Activated naive CD4-positive, alpha-beta T cell treated with anti-CD3 and anti-CD28 coated beads, Interleukin-2, amount 10 ng/mL, durations not matched to agents 7 days and 5 days (primary cell): ENCODE data around the gene HOXB1.
"Not testable (repeated sequence)": the region's sequence is repeated elsewhere in the genome, so short reads cannot be mapped to it uniquely, and the experiment has no call there.

Experiments
- CTCF ChIA-PET: fragments of 350-600 bp; sonication (Branson Sonifier 250); formaldehyde crosslinking; loops from one replicate; lab custom pipeline; 2021; ENCODE audit warnings: antibody characterized with exemption; lab: Charles Lee
- DNase-seq: peaks from one replicate; pipeline ENCODE4 v3.0.0-alpha.2; 2020
- H3K27ac Mint-ChIP-seq: one replicate; pipeline ENCODE4 v1.8.0; 2021; ENCODE audit warnings: mild to moderate bottlenecking, moderate library complexity, mixed read lengths
- H3K27me3 Mint-ChIP-seq: one replicate; pipeline ENCODE4 v1.8.0; 2021; ENCODE audit warnings: mild to moderate bottlenecking, mixed read lengths
- H3K36me3 Mint-ChIP-seq: one replicate; pipeline ENCODE4 v1.8.0; 2021; ENCODE audit warnings: mixed read lengths
- H3K4me1 Mint-ChIP-seq: one replicate; pipeline ENCODE4 v1.8.0; 2021; ENCODE audit warnings: mixed read lengths
- H3K4me3 Mint-ChIP-seq: one replicate; pipeline ENCODE4 v1.8.0; 2021; ENCODE audit warnings: mild to moderate bottlenecking, moderate library complexity, mixed read lengths
- H3K9me3 Mint-ChIP-seq: one replicate; pipeline ENCODE4 v1.8.0; 2021; ENCODE audit warnings: mixed read lengths

The HOXB1 gene

DNA sequence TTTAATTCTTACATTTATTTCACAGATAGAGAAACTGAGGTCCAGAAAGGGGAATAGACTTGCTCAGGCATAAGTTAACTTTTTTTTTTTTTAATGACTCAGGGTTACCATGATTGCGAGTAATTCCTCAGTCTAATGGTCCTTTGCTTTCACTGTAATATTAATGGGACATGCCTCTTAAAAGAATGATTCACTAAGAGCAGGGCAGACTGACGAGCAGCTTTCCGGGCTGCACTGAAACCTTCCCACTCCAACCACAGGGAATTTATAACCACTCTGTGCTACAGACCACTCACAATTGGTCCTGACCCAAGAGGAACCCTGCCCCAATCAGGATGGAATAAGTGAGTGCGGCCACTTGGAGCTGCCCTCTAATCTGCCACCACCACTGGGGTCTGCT lies 8.4 kb upstream of the HOXB1 start:
- H3K4me3 Mint-ChIP-seq, result no peak overlapping the region
- no peak overlapping the region for H3K27ac Mint-ChIP-seq
- peaks cover 24% of the 10 kb centered on the region for H3K36me3 Mint-ChIP-seq
- DNase-seq, result no peak
- H3K27me3 Mint-ChIP-seq, result peaks cover 64% of the 10 kb centered on the region
- H3K4me1 Mint-ChIP-seq, result peaks cover 28% of the 10 kb centered on the region
- no peaks in the 10 kb centered on the region for H3K9me3 Mint-ChIP-seq
- CTCF ChIA-PET, result interaction anchor here (0.9 to 2.6 kb wide), 2 partner anchors 18 to 47 kb away, joined by 3 to 13 read pairs; no protein-coding TSS in a partner anchor

DNA sequence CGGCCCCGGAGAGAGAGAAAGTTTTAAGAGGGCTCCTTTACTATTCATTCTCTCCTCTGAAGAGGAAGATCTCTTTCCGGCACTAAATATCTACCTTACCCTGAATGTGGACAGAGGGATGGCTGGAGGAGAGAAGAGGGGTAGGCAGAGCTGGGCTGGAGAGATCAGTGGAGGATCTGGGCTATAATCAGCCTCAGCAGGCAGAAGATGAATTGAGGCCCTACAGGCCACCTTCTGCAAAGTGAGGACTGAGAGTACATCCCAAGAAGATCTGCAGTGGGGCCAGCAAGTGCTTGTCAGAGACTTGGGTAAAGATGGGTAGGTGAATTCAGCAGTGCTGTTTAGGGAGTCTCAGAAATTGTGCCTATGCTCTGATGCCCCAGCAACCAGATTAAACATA lies 6.5 kb upstream of the HOXB1 start:
- no peak overlapping the region for H3K4me3 Mint-ChIP-seq
- H3K27me3 Mint-ChIP-seq, result peaks cover 61% of the 10 kb centered on the region
- peaks cover 16% of the 10 kb centered on the region for H3K36me3 Mint-ChIP-seq
- CTCF ChIA-PET, result no interaction called here
- H3K4me1 Mint-ChIP-seq, result peaks cover 21% of the 10 kb centered on the region
- no peak for DNase-seq
- no peaks in the 10 kb centered on the region for H3K9me3 Mint-ChIP-seq
- H3K27ac Mint-ChIP-seq, result no peak overlapping the region

DNA sequence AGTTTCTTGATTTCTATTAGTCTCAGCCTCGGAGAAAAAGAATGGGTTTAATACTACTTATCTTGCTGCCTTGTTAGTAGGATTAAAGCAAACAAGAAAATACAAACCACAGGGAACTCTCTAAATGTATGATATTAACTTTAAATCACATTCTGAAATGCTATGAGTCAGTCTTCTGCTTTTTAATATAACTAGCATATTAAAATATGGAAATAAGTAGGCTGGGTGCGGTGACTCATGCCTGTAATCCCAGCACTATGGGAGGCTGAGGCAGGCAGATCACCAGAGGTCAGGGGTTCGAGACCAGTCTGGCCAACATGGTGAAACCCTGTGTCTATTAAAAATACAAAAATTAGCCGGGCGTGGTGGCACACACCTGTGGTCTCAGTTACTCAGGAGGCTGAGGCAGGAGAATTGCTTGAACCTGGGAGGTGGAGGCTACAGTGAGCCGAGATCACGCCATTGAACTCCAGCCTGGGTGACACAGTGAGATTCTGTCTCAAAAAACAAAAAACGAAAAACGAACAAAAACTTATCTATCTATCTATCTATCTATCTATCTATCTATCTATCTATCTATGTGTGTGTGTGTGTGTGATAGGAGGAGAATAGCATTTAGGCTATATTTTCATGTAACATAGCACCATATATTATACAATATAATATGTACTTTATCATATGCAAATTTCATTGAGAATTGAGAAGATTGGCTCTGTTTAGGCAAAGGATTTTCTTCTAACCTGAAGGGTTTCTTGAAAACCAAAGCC lies 5.2 kb upstream of the HOXB1 start:
- CTCF ChIA-PET, result interaction anchor here (1.1 kb wide), 1 partner anchor 43 kb away, joined by 3 read pairs; no protein-coding TSS in a partner anchor
- not testable (repeated sequence) for DNase-seq, H3K9me3 Mint-ChIP-seq, H3K4me1 Mint-ChIP-seq, H3K36me3 Mint-ChIP-seq, H3K4me3 Mint-ChIP-seq, H3K27ac Mint-ChIP-seq
- peaks cover 61% of the 10 kb centered on the region for H3K27me3 Mint-ChIP-seq

DNA sequence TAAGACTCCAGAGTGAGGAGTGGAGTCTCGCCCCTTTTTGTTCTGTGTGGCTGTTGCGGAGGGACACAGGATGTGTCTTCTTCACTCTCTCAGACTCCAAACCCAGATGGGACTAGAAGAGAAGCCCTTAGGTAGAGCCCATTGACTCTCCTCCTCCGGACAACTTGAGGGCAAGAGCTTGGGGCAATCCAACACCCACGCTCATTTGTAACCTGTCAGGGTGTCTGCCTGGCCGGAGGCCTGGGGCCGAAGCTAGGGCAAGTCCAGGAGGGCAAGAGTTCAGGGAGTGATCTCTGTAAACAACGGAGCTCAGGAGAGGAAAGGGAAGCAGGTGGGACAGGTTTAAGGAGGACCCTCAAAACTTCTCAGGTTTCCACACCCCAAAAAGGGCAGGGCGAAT lies 1.4 kb upstream of the HOXB1 start:
- Mint-ChIP-seq H3K4me3 (no peak overlapping the region), H3K36me3 (no peaks in the 10 kb centered on the region), H3K27me3 (peaks cover 81% of the 10 kb centered on the region), H3K9me3 (no peaks in the 10 kb centered on the region), H3K4me1 (peaks cover 3% of the 10 kb centered on the region), H3K27ac (no peak overlapping the region)
- no peak for DNase-seq
- CTCF ChIA-PET, result interaction anchor here (0.7 kb wide), 1 partner anchor 16 kb away, joined by 3 read pairs; no protein-coding TSS in a partner anchor

DNA sequence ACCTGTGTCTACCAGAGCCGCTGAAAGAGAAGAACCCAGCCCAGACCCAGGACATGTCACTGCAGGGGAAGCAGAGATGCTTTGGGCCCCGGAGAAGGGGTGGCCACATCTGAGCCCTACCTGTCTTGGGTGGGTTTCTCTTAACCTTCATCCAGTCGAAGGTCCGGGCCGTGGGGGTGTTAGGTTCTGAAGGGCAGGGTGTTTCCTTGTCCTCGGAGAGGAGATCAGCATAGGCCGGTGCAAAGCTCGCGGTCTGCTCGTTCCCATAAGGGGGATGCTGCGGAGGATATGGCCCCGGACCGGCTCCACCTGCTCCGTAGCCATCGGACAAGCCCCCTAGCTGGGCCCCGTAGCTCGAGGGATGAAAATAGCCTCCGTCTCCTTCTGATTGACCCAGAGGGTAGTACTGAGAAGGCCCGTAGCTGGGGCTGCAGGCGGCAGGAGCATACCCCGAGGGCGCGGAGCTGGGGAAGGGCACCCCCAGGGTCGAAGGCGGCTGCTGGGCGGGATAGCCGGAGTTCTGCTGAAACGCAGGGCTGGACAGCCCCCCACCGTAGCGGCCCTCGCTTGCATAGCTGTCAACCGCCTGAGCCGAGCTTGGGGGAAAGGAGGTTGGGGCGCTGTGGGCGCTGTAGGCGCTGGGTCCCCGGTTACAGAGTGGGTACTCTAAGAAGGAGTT lies 464 bp downstream of the HOXB1 start:
- Mint-ChIP-seq H3K27ac (no peak overlapping the region), H3K4me3 (no peak overlapping the region), H3K4me1 (peaks cover 3% of the 10 kb centered on the region), H3K9me3 (no peaks in the 10 kb centered on the region), H3K27me3 (peaks cover 94% of the 10 kb centered on the region), H3K36me3 (no peaks in the 10 kb centered on the region)
- DNase-seq, result no peak
- CTCF ChIA-PET, result no interaction called here

DNA sequence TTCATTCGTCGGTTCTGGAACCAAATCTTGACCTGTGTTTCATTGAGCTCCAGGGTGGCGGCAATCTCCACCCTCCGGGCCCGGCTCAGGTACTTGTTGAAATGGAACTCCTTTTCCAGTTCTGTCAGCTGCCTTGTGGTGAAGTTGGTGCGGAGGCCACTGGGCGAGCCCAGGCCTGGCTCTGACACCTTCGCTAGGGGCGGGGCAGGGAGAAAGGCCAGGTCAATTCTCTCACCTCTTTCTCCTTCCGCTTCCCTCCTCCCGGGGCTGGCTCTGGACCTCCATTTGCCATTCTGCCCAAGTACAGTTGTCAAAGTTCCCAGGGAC lies 1.2 kb downstream of the HOXB1 start:
- CTCF ChIA-PET, result no interaction called here
- Mint-ChIP-seq H3K9me3 (no peaks in the 10 kb centered on the region), H3K27ac (no peak overlapping the region), H3K36me3 (no peaks in the 10 kb centered on the region), H3K4me1 (peaks cover 3% of the 10 kb centered on the region), H3K4me3 (no peak overlapping the region), H3K27me3 (peaks cover 96% of the 10 kb centered on the region)
- no peak for DNase-seq

DNA sequence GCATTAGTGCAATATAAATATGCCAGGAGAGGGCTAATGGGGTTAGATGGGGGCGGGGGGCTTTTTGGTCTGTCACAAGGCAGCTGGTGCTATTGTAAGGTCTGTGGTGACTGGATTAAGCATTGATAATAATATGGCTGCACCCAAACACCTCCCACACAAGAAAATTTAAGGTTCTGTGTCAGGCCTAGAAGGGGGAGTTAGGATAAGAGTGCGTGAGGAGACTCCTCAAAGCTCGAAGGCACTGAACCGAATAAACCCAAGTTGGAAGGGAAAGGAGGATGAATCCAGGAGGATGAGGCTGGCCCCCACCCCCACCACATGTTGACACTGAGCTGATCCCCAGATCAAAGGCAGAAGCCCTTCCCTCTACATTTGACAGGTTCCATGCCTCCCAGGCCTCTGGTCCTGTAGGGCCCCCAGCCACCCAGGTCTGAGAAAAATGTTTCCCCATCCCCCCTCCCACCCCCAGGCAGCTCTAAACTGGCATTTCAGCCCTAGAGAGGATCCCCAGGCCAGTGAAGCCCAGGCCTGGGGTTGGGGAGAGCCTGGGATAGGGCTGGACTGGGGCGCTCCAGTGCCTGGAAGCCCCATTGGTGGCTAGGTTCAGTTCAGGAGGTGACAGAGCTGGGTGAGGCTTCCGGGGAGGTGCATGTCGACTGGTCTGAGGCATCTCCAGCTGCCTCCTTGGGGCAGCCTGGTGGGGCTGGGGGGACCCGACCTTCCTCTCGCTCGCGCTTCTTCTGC lies 1.7 kb downstream of the HOXB1 start:
- no peaks in the 10 kb centered on the region for H3K9me3 Mint-ChIP-seq
- peaks cover 3% of the 10 kb centered on the region for H3K4me1 Mint-ChIP-seq
- DNase-seq, result no peak
- no peak overlapping the region for H3K4me3 Mint-ChIP-seq
- peaks cover 96% of the 10 kb centered on the region for H3K27me3 Mint-ChIP-seq
- H3K36me3 Mint-ChIP-seq, result no peaks in the 10 kb centered on the region
- CTCF ChIA-PET, result interaction anchor here (1.0 kb wide), 1 partner anchor 38 kb away, joined by 3 read pairs; no protein-coding TSS in a partner anchor
- H3K27ac Mint-ChIP-seq, result no peak overlapping the region

DNA sequence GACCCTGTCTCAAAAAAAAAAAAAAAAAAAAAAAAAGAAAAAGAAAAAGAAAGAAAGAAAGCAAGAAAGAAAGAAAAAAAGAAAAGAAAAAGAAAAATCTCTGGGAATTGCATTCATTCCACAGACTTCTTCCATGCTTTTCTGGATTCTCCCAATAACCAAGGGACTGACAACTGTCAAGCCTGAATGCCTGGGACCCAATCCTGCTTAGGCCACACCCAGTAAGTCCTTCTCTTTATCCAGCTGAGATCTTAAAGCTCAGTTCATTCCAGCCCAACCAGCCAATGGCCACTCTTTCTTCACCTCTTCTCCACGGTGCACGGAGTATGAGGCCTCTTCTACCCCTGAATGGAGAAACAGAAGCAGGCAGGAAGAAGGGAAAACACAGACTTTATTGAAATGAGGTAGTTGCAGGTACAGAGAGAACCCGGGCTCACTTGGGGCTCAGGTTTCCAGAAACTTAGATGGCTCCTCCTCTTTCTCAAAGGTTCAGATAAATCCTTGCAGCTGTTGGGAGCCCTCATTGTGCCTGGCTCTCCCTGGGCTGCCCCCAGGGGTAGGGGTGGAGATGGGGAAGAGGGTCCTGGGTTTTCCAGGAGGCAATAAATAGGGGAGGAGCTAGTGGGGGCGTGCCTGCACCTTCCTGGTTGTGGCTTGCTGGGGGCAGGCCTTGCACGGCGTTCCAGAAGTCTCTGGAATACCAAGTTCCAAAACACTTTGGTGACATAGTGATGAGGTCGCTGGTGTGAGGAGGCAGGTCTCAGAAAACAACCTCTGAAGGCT lies 2.5 kb downstream of the HOXB1 start:
- no peaks in the 10 kb centered on the region for H3K9me3 Mint-ChIP-seq
- peaks cover 100% of the 10 kb centered on the region for H3K27me3 Mint-ChIP-seq
- no peaks in the 10 kb centered on the region for H3K36me3 Mint-ChIP-seq
- DNase-seq, result no peak
- peaks cover 3% of the 10 kb centered on the region for H3K4me1 Mint-ChIP-seq
- no peak overlapping the region for H3K4me3 Mint-ChIP-seq
- CTCF ChIA-PET, result interaction anchor here (1.0 kb wide), 1 partner anchor 37 kb away, joined by 3 read pairs; no protein-coding TSS in a partner anchor
- no peak overlapping the region for H3K27ac Mint-ChIP-seq

DNA sequence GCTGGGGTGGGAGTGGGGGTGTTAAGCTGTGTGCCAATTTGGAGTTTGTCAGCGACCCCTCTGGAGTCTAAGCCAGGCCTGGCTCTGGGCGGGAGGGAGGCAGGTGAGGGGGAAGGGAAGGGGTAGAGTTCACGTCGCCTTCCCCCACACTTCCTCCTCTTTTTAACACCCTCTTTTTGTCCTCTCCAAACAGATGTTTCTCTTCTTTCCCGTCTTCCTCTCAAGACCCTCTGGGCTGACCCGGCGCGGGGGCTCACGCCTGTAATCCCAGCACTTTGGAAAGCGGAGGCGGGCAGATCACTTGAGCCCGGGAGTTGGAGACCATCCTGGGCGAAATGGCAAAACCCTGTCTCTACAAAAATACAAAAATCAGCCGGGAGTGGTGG lies 3.3 kb downstream of the HOXB1 start:
- Mint-ChIP-seq H3K27me3 (peaks cover 100% of the 10 kb centered on the region), H3K4me3 (no peak overlapping the region), H3K36me3 (no peaks in the 10 kb centered on the region), H3K27ac (no peak overlapping the region), H3K9me3 (no peaks in the 10 kb centered on the region), H3K4me1 (peaks cover 3% of the 10 kb centered on the region)
- CTCF ChIA-PET, result no interaction called here
- no peak for DNase-seq

DNA sequence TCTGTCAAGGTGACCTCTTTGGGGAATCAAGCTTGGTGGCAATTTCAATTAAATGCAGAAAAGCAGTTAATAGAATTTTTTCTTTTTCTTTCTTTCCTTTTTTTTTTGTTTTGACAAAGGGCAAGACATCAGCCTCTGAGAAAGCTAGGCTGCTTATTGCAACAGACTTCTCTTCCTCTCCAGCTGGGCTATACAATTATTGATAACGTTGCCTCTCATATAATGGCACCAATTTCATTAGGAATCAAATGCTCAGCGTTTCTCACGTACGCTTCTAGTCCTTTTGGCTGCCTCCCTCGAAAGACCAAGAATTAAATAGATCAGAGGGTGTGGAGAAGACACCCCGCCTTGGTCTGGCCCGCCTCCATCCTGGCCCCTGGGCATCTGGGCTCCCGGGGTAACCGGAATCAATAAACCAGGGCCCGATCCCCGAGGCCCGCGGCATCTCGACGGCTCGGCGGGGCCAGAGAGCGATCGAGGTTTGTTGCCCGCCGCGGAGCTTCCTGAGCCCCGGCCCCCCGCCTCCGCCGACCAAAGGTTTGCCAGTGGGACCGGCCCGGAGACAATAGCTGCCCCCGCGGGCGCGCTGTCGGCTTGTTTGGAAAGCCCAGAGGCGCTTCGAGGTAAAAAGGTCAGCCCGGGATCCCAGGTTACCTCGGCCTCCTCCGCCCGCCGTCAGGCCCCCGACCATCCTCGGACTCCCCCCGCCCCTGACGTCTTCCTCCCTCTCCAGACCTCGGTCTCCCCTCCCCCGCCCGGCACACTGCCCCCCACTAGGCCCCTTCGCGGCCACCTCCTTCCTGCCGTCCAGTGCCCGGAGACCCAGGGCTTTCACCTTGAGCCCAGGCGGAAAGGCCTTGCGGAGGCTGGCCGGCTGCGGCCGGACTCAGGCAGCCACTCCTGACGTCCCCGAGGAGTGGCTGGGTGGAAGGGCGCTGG lies 3.9 kb downstream of the HOXB1 start:
- CTCF ChIA-PET, result no interaction called here
- no peak overlapping the region for H3K4me3 Mint-ChIP-seq
- H3K27me3 Mint-ChIP-seq, result peaks cover 100% of the 10 kb centered on the region
- no peak for DNase-seq
- peaks cover 3% of the 10 kb centered on the region for H3K4me1 Mint-ChIP-seq
- H3K9me3 Mint-ChIP-seq, result no peaks in the 10 kb centered on the region
- H3K27ac Mint-ChIP-seq, result no peak overlapping the region
- no peaks in the 10 kb centered on the region for H3K36me3 Mint-ChIP-seq

DNA sequence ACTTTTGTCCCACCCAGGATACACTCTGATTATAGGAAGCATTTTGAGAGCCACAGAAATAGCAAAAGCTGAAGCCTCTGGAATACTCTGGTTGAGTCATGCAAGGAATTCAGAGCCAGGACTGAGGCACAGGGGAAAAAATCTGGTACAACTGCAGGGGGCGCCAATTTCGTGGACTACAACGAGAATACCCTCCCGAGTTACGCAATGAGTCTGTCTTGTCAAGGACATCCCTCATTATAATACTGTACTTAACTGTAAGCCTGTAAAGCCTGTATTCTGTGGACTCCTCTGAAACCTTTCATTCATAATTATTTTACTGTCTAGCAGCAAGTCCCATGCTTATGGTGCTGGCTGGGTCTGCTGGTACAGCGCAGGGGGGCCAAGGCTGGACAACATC lies 7.8 kb downstream of the HOXB1 start:
- Mint-ChIP-seq H3K4me3 (no peak overlapping the region), H3K27ac (no peak overlapping the region), H3K36me3 (no peaks in the 10 kb centered on the region), H3K9me3 (no peaks in the 10 kb centered on the region), H3K4me1 (peaks cover 24% of the 10 kb centered on the region), H3K27me3 (peaks cover 95% of the 10 kb centered on the region)
- DNase-seq, result no peak
- CTCF ChIA-PET, result interaction anchor here (0.7 to 2.6 kb wide), 4 partner anchors 10 to 215 kb away, joined by 3 to 6 read pairs (median 4); no protein-coding TSS in a partner anchor

DNA sequence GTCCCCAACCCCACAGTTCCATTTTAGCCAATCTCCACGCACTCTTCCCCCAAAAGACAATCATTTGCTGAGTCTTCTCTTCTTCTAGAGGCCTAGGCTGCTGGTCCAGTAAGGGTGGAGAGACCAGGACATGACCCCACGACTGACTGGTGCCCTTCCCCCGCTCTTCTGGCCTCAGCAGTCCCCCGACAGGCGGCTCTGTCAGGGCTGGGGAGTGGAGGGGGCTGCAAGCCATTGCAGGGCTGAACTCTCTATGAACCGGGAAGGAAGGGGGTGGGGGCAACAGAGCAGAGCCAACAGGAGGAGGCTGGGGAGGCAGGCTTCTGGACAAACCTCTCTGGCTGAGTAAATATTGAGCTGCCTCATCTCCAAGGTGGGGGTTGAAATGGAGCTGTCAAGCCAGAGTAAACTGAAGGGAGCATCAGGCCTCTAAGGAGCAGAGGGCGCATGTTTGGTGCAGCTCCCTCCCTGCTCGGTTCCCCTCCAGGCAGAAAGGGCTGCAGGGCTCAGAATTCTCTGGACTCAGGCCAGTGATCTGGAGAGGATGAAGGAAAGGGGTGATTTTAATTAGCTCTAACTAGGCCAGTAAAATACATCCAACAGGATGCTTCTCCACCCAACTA lies 8.7 kb downstream of the HOXB1 start:
- Mint-ChIP-seq H3K9me3 (no peaks in the 10 kb centered on the region), H3K27me3 (peaks cover 95% of the 10 kb centered on the region), H3K36me3 (no peaks in the 10 kb centered on the region), H3K4me1 (peaks cover 26% of the 10 kb centered on the region), H3K4me3 (no peak overlapping the region), H3K27ac (no peak overlapping the region)
- no peak for DNase-seq
- CTCF ChIA-PET, result interaction anchor here (1.1 to 2.6 kb wide), 3 partner anchors 9 to 172 kb away, joined by 3 to 6 read pairs (median 4); no protein-coding TSS in a partner anchor
